Measurements from ENCODE around the gene NR5A2. TPM values are rescaled to one million over a fixed set of nuclear protein-coding genes. Genes with fewer than 3 reads are reported as not detected.
A peak's percentile ranks its signal among the peaks of the same experiment; 100 is the strongest.

The NR5A2 gene
- total RNA-seq, 1 experiment from 2014 or later, result 22.3 TPM

GRCh38 chr1:200042119-200042551, 14.6 kb downstream of the NR5A2 start (continued):
- no peak for TF ChIP-seq PRDM15 (CRISPR knock-in tag; IDR thresholded peaks at IDR 0.05)
- TF ChIP-seq ATF3 (CRISPR knock-in tag; conservative IDR thresholded peaks at IDR 0.05), result no peak
- TF ChIP-seq ZNF138 (CRISPR knock-in tag; conservative IDR thresholded peaks at IDR 0.05), result no peak
- no peak for TF ChIP-seq ATF1 (CRISPR knock-in tag; IDR thresholded peaks at IDR 0.05)
- no peak for TF ChIP-seq IRF2 (CRISPR knock-in tag; IDR thresholded peaks at IDR 0.05; ENCODE audit: borderline replicate concordance, low read depth)

GRCh38 chr1:200042552-200043335, 15.2 kb downstream of the NR5A2 start:
- DNase-seq (ENCODE audit: low spot score) (no peak), ATAC-seq (no peak)
- Mint-ChIP-seq H3K4me1 (peaks cover 49% of the 10 kb centered on the region), H3K4me3 (peak overlapping the region; percentile 97), H3K9me3 (no peaks in the 10 kb centered on the region), H3K27ac (peak overlapping the region; percentile 91), H3K36me3 (peaks cover 17% of the 10 kb centered on the region), H3K27me3 (ENCODE audit: low read depth) (peaks cover 39% of the 10 kb centered on the region)
- CTCF ChIA-PET, result no interaction called here
- TF ChIP-seq TCF7 (CRISPR knock-in tag; IDR thresholded peaks at IDR 0.05; ENCODE audit: low read depth) (no peak), HMGXB4 (CRISPR knock-in tag; IDR thresholded peaks at IDR 0.05) (no peak), RORB (CRISPR knock-in tag; IDR thresholded peaks at IDR 0.05) (no peak), ARID4B (CRISPR knock-in tag; IDR thresholded peaks at IDR 0.05; ENCODE audit: borderline replicate concordance) (no peak), FOXJ3 (CRISPR knock-in tag; IDR thresholded peaks at IDR 0.05; ENCODE audit: borderline replicate concordance) (no peak), SP1 (CRISPR knock-in tag; conservative IDR thresholded peaks at IDR 0.05) (no peak)
- POLR2A ChIA-PET, result no interaction called here

- DNase-seq (ENCODE audit: low spot score), result no peak
- Mint-ChIP-seq H3K9me3 (no peaks in the 10 kb centered on the region), H3K4me3 (peak overlapping the region; percentile 97), H3K27me3 (ENCODE audit: low read depth) (peaks cover 39% of the 10 kb centered on the region), H3K4me1 (peaks cover 49% of the 10 kb centered on the region), H3K27ac (peak overlapping the region; percentile 91), H3K36me3 (peaks cover 17% of the 10 kb centered on the region)
- POLR2A ChIA-PET, result no interaction called here
- ATAC-seq, result no peak
- CTCF ChIA-PET, result no interaction called here
- TF ChIP-seq PREB (CRISPR knock-in tag; IDR thresholded peaks at IDR 0.05; ENCODE audit: borderline replicate concordance) (no peak), ZBTB43 (CRISPR knock-in tag; IDR thresholded peaks at IDR 0.05) (no peak), NFATC4 (CRISPR knock-in tag; IDR thresholded peaks at IDR 0.05) (no peak), TP53 (CRISPR knock-in tag; IDR thresholded peaks at IDR 0.05) (no peak), MLX (CRISPR knock-in tag; IDR thresholded peaks at IDR 0.05) (no peak), ATF3 (CRISPR knock-in tag; conservative IDR thresholded peaks at IDR 0.05) (no peak), ZNF263 (CRISPR knock-in tag; IDR thresholded peaks at IDR 0.05; ENCODE audit: low read depth) (no peak), SMAD4 (CRISPR knock-in tag; IDR thresholded peaks at IDR 0.05) (no peak)
Observed at GRCh38 chr1:200043336-200043668, 15.8 kb downstream of the NR5A2 start.
